Stimulated activated CD8-positive, alpha-beta memory T cell treated with anti-CD3 and anti-CD28 coated beads, Interleukin-7, amount 100 ng/mL, for 48 hours (primary cell): ENCODE data around the gene GTPBP4.

ENCODE experiments used
- DNase-seq, 2 donors: peaks; one replicate each; pipeline ENCODE4 v3.0.0-alpha.2; 2020; ENCODE audit warnings: low read depth in 1 of 2; ENCODE audit errors: extremely low read depth in 1 of 2

GTPBP4 gene

DNA sequence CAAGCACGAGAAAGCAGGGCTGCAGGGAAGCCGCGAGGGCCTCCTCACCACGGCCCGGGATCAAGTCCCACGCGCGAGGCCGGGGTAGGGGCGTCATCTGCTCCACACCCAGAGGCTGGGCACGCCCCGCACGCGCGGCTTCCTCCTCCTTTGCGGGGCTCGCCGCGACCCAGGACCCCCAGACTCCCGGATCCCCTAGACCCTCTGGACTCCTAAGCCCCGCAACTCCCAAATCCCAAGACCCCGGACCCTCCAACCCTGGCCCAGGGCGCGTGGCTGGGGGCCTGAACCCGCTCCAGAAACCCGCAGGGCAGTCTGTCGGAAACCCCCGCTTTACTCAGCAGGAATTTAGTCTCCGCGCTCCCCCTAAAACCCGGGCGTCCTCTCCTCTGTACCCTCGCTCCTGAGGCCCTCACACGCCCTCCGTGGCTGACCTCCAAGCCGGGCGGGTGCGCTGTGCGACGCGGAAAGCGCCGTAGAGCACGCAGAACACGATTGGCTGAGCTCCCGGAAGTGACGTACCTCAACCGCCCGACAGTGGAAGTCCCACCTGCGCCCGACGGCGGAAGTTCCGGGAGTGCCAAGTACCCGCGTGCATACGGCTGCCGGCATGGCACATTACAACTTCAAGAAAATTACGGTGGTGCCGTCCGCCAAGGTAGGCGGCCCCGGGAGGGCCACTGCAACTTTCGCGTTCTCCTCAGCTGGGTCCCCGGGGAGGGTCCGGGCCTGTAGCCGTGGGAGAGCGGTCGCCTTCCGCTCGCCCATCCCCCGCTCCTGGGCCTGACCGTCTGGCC is at the start of gene GTPBP4:
Gene GTPBP4 (plus strand): TSS at position 565 of the 797 bp plus-strand sequence. CDS start 46 bp downstream, at position 611.
- DNase-seq = peak; percentile 89 to 97

DNA sequence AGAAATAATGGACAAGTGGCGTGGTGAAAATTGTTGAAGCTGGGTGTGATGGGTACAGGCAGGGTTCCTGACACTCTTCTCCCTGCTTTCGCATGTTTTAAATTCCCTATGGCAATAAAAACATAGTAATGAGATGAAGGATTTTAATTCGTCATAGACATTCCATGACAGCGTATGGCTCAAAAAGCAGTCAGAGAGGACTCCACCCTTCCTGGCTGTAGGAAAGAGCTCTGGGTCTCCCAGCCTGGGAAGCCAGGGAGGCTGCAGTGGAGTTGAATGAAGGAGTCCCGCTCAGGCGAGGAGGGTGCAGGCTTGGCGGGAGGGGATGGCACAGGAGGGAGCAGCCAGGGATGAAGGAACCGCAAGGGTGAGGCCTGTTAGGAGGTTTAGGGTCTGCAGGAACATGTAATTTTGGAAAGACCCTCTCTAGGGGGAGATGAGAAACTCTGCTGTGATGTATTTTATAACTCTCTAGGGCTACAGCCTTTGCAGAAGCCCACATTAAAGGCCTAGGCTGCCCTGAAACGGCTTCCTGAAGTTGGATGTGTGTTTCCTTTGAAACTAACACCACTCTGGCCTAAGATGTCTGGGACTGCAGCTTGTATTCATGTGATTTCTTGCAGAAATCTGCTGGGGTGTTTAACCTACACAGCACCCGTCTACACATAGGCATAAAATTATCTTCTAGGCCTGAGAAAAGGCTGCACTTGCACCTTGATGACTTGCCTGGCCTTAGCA is 49.1 kb upstream of the GTPBP4 start:
- no peak for DNase-seq

DNA sequence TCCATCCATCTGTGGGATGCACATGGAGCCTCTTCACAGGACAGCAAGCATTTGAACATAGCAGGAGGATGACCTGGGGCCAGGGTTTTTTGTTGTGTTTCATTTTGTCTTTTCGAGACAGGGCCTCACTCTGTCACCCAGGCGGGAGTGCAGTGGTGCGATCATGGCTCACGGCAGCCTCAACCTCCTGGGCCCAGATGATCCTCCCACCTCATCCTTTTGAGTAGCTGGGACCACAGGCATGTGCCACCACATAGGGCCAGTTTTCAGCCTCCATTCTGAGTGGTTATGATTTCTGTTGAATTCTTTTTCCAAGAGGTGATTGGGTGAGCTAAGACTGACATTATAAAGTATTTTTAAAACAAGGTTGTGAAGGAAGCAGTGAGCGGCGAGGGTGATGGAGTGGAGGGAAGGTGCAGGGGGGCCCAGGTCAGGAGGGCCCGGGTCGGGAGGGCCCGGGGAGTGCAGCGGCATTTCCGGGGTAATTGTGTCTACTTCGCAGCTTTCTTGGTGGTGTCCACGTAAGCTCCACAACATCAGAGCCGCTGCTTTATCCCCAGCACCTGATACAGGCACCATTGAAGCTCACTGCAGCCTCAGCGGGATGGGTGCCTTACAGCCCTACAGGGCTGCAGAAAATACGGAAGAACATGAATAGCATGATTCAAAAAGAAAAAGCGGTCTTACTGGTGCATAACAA is 44.8 kb upstream of the GTPBP4 start:
- DNase-seq = no peak

DNA sequence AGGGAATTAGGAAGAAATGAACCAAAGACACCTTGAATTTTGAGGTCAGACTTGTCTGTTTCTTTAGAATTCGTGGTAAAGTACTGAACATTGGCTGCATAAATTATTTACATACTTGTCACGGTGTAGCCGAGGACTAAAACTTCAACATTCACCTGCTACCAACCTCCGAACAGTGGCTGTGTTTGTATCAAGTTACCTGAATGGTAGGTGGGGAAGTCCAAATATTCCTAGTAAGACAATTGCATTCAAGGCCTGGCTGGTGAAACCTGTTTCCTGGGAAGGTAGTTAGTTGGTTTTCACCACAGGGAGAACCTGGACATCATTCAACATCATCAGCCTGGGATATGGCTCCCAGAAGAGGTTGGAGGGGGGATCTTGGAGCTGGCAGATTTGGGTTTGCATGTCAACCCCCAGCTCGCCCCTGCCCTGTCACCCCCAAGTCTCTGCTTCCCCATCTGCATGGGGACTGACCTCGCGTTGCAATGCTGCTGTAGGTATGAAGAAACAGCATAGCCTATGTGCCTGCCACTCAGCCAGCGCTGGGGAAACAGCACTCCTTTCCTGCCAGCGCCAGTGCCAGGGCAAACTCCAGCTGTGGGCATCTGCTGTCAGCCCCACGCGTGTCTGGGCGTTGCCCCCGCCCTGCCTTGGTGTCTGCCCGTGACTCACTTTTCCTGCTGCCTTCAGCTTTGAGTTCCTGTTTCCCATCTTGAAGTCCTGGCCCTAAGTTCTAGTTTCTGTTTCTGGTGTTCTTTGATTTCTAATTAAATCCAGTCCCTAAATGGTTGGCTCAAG is 44.0 kb upstream of the GTPBP4 start:
- DNase-seq = no peak

DNA sequence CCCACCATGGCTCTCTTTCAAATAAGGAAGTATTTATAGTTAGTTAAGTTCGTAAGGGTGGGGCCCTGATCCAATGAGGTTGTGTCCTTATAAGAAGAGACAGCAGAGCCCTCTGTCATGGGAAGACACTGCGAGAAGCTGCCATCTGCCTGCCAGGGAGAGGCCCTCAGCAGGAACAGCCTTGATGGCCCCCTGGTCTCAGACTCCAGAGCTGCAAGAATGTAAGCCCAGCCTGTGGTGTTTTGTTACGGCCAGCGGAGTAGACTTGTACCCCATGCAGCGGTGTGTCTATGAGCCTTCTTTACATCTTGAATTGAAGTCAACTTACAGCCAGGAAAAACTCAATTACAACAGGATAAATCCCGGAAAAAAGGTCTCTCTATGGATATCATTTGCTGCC is 42.5 kb upstream of the GTPBP4 start:
- DNase-seq = no peak

DNA sequence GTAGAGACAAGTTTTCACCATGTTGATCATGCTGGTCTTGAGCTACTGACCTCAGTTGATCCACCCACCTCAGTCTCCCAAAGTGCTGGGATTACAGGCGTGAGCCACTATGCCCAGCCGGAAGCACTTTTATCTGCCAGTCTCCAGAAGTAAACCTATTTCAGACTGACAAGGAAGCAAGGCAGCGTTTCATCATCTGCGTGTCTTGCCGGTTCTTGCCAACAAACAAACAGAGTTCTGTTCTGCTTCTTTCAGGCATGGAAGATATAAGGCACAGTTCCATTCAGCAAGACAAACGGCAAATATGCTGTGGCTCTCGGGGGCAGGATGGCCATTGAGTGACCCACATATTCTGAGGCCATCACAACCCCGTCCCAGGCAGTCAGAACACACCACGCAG is 41.2 kb upstream of the GTPBP4 start:
- DNase-seq = no peak

DNA sequence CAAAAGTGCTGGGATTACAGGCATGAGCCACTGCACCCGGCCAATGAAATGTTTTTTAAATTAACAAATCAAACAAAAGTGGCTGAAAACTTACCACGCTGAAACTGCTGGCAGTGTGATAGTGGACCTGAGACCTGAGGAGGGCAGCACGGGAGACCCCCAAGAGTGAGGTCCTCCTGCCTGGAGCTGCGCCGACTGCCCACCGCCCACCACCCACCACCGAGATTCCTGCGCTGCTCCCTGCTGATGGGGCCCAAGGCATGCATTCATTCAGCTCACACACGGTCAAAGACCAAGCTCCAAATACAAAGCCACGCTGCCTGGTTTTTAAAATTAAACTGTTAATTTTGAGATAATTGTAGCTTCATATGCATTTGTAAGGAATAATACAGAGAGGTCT is 40.4 kb upstream of the GTPBP4 start:
- no peak for DNase-seq

DNA sequence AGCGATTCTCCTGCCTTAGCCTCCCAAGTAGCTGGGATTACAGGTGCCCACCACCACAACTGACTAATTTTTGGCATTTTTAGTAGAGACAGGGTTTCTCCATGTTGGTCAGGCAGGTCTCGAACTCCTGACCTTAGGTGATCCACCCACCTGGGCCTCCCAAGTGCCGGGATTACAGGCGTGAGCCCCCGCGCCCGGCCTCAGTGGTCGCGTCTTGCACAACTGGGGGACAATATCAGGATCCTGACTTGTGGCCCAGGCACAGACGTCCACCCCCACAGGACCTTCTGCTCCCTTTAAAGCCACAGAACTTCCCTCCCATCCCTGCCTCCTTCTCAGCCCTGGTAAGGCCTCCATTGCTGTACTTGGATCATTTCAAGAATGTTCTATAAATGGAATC is 39.9 kb upstream of the GTPBP4 start:
- DNase-seq = no peak

DNA sequence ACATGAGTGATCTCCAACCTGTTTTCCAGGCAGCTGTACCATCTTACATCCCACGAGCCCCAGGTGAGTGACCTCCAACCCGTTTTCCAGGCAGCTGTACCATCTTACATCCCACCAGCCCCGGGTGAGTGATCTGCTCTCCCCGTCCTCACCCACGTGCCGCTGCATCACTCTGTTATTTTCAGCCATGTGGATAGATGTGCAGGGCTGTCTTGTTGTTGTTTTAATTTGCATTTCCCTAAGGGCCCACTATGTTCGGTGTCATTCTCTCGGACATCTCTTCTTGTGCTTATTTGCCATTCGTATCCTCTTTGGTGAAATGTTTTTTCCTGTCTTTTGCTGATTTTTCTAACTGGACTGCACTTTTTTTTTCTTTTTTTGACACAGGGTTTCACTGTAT is 38.8 kb upstream of the GTPBP4 start:
- no peak for DNase-seq

DNA sequence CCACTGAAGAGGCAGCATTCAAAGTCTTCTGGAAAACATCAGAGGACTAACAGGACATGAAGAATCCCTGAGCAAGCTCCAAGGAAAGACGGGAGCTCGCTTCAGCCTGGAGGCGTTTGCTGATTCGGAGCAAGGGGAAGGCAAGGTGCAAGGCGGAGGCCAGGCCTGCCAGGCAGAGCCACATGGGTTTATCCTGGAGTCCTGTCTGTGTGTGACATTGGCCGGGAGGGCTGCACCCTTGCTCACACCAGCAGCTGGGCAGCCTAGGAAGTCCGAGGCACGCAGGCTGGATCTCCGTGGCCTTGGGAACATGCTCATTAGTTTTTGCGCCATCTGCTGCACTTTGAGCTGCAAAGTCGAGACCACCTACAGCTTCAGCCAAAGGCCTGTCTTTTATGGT is 34.4 kb upstream of the GTPBP4 start:
- no peak for DNase-seq

DNA sequence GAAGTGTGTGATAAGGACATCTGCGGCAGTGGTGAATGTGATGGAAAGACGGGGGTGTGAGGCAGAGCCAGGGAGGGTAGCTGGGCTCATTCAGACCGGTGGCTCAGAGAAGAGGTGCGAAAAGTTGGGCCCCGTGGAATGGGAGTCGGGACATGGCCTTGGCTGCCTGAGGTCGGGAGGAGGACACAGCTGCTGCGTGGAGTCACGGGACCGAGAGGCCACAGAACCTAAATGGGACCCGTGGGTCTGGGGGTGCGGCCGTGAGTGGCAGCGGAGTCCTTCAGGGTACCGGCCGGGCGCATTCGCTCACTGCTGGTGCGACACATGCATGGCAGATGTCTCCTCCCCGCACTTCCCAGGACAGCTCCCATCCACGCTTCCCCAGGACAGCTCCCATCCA is 33.8 kb upstream of the GTPBP4 start:
- no peak for DNase-seq

DNA sequence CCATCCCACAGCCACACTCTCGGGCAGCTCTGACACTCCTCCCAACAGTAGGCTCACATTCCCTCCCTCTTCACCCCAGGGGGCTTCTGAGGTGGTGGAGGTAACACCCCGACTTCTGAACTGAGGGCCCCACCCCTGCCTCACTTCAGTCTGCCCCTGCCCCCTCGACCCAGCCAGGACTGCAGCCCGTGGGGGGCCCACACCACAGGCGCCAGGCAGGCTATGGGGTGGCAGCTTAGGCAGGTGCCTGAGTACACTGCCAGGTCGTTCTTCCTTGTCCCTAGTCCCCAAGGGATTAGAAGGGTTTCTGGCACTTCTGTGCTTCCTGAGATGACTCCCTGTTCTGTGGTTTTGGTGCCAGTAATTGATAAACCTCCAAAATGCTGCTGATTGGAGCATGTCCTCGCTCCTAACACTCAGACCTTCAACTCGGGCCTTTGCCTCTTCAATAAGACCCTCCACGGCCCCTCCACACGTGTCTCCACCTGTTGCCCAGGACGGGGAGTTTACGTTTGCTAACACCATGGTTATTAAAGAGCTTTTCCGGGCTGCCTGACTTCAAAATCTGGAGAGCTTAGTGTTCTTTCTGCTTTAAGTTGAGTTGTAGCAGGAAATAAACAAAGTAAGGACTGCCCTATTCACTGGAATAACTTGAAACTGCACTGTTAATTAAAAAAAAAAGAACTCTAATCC is 33.0 kb upstream of the GTPBP4 start:
- no peak for DNase-seq

DNA sequence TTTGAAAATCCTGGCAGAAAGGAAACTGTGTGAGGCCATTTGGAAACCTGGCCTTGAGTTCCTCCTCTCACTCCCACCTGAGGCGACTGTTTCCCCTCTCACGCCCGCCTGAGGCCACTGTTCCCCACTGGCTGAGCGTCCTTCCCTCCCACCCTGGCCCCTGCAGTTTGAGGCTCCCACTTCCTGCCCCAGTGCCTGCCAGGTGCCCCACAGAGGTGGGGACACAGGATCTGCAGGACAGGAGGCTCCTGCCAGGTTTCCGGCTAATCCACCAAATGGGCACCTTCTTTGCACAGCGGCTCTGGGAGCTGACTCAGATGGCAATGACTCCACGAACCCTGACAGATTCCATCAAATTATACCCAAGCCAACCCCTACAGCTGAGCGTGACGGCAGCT is 32.4 kb upstream of the GTPBP4 start:
- DNase-seq = no peak

DNA sequence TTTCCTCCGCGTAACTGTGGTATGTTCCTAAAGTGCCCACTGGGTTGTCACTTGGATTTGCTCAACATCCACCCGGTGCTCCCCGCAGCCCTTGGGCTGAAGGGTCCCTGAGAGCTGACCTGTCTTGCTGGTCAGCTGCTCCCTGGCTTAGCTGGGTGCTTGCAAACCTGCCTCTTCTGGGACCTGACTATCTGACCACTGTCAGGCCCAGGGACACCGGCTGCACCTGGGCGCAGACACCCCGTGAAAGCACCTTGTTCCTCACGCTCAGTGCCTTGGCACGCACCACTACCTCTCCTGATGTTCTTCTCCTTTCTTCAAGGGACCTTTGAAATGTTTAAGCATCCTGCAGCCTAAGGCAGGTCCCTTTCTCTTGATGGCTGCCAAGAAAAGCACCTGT is 30.1 kb upstream of the GTPBP4 start:
- DNase-seq = no peak

DNA sequence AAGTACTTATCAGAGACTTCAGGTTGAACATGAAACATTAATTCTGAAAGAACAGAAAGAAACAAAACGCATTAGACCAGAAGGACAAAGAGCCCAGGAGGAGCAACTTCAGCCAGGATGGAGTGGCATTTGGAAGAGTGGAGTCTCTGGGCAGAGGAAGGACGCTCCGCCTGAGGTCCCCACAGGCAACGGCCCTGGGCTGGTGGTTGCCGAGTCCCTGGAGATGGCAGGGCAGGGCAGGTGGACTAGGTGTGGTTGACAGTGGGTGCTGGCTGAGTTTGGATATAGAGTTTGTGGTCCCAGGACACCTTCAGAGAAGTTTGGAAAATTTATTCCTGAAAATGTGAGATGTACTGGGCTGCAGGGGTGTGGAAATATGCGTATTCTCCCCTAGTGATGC is 29.4 kb upstream of the GTPBP4 start:
- DNase-seq = no peak

DNA sequence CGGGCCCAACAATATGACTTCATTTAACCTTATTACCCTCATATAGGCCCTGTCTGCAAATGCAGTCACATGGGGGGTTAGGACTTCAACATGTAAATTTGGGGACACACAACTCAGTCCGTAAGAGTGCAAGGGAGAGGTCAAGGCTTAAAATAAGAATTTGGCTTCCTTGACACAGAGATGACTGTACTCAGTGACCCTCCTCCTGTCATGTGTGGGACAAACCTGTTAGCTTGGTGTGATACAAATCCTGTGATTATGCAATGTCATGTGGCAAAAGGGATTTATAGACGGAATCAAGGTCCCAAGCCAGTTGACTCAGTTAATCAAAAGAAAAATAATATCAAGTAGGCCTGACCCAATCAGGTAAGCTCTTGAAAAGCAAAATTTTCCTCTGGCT is 25.9 kb upstream of the GTPBP4 start:
- no peak for DNase-seq

DNA sequence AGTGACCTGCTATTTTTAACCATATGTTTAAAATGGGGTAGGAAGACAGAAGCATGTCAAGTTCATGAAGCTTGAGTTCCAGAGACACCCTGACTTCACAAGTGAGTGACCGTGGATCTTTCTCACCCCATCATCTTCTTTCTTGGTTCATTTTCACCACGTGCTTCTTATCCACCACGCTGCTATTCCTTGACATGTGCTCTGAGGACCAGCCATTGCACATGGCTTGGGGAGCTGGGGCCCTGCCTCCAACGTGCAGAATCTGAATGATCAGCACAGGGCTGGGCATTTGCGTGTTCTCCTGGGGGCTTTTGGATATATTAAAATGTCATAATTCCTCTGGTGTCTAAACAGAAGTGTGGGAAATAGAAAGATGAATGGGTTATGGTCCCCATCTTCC is 25.0 kb upstream of the GTPBP4 start:
- DNase-seq = no peak

DNA sequence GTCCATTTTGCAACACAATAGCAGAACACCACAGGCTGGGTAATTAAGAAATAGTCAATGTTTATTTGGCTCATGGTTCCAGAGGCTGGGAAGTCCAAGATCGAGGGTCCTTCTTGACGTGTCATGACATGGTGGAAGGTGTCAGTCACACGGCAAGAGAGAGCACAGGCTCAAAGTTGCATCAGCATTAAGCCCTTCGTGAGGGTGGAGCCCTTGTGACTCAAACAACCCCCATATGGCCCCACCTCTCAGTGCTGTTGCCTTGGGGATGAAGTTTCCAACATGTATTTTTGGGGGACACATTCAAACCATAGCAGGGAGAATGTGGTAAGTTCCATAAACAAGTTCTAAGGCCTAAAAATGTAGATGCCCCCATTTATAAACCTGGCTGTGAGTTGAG is 24.6 kb upstream of the GTPBP4 start:
- no peak for DNase-seq

DNA sequence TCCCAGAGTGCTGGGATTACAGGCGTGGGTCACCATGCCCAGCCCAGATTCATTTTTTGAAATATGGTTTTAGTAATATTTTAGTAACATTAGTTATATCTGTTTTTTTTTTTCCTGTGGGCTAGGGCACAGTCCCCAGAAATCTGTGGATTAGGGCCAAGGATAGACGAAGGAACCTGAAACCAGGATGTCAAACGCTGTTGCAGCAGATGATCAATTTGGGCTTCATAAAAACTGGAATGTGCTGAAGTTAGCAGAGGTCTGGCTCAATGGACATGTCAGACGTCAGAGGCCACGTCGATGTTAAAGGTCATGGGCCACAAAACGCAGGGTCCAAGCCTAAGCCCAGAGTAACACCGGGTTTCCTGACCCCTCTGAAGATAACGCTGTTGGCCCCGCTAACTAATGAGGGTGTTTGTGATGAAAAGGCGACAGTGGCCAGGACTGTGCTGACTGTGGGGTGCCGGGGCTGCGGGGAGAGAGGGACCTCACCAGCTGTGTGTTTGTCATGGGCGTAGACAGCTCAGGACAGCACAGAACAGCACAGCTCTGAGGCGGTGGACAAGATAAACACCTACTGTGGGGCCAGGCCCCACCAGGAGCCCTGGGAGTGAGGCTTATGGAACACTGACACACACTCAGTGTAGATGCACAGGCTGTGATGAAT is 23.8 kb upstream of the GTPBP4 start:
- no peak for DNase-seq

DNA sequence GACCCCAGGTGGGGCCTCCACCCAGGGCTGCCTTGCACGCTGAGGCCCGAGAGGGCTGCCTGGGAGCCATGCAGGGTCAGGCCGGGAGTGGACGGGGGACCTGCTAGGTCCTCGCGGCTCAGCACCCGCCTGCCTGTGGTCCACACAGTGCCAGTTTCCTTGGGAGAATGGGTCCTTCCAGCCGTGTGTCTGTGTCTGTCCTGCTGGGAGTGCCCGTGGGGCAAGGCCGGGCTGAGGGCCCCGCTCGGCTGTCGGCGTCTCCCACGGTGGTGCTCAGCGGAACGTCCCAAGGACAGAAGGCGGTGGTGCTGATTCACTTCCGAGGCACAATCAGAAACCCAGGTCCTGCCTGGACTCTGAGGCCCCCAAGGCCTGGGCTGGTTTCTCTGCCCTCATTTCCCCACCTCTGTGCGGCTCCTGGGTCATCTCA is 23.2 kb upstream of the GTPBP4 start:
- DNase-seq = no peak
